H1 (cell line): ENCODE results near the gene PRDX2. TPM values are rescaled to one million over a fixed set of nuclear protein-coding genes. Genes with fewer than 3 reads are reported as not detected.

Source experiments
- CTCF ChIA-PET: fragments of 300-600 bp; sonication (Branson Sonifier 250); formaldehyde crosslinking; loops from one replicate; lab custom pipeline; 2021; ENCODE audit not compliant: partially characterized antibody; lab: Charles Lee
- POLR2A ChIA-PET: fragments of 300-600 bp; sonication (Branson Sonifier 250); formaldehyde crosslinking; loops from one replicate; lab custom pipeline; 2021; ENCODE audit warnings: inconsistent platforms; ENCODE audit not compliant: partially characterized antibody; lab: Charles Lee
- DNase-seq, 2 experiments: peaks; one replicate each; pipeline versions ENCODE4 v3.0.0 to v3.0.0-alpha.2; 2010 to 2022; ENCODE audit warnings: low spot score in 2 of 2, low read depth in 1 of 2, mixed read lengths in 1 of 2
- FAIRE-seq: peaks from 2 replicates; lab custom pipeline; 2011; peaks lifted over from hg19 to GRCh38; lab: Jason Lieb, UNC
- H2AFZ ChIP-seq: 2 replicates; pipeline ENCODE4 v1.8.1; 2012; ENCODE audit warnings: low read length, inconsistent platforms
- H2AK5ac ChIP-seq: 2 replicates; pipeline ENCODE4 v1.6.1; 2013; ENCODE audit warnings: low read depth, low read length
- H2BK120ac ChIP-seq: replicated peaks from 2 replicates; pipeline ENCODE3; 2013; ENCODE audit warnings: low read depth, low read length, inconsistent platforms
- H2BK12ac ChIP-seq: 2 replicates; pipeline ENCODE4 v1.6.1; 2013; ENCODE audit warnings: low read depth, low read length
- H2BK15ac ChIP-seq: 2 replicates; pipeline ENCODE4 v1.6.1; 2013; ENCODE audit warnings: low read length
- H2BK20ac ChIP-seq: 2 replicates; pipeline ENCODE4 v1.6.1; 2013; ENCODE audit warnings: low read length
- H2BK5ac ChIP-seq: 2 replicates; pipeline ENCODE4 v1.6.1; 2013; ENCODE audit warnings: low read depth, low read length
- H3K14ac ChIP-seq: 2 replicates; pipeline ENCODE4 v1.6.1; 2013; ENCODE audit warnings: inconsistent platforms; ENCODE audit not compliant: insufficient read length
- H3K18ac ChIP-seq: 2 replicates; pipeline ENCODE4 v1.6.1; 2013; ENCODE audit warnings: low read length; ENCODE audit errors: extremely low read depth
- H3K23ac ChIP-seq: 2 replicates; pipeline ENCODE4 v1.6.1; 2013; ENCODE audit warnings: inconsistent platforms; ENCODE audit not compliant: insufficient read length
- H3K23me2 ChIP-seq: 2 replicates; pipeline ENCODE4 v1.6.1; 2013; ENCODE audit warnings: low read depth, low read length
- H3K27ac ChIP-seq: 2 replicates; pipeline ENCODE4 v1.6.1; 2011; ENCODE audit warnings: low read depth, low read length, inconsistent platforms
- H3K27me3 ChIP-seq, 4 experiments: replicated peaks in 1 of 4; 1 replicate in 1 of 4; 2 replicates in 3 of 4; pipeline versions ENCODE4 v1.6.1 to v1.8.1; 2011 to 2013; ENCODE audit warnings: low read length in 3 of 4, mild to moderate bottlenecking in 3 of 4, inconsistent platforms in 2 of 4, mixed read lengths in 2 of 4, moderate library complexity in 1 of 4; ENCODE audit not compliant: control insufficient read depth in 3 of 4, insufficient read depth in 3 of 4; ENCODE audit errors: extremely low read depth in 1 of 4
- H3K36me3 ChIP-seq, 4 experiments: 2 replicates each; pipeline versions ENCODE4 v1.6.1 to v1.8.1; 2011 to 2013; ENCODE audit warnings: mild to moderate bottlenecking in 4 of 4, low read length in 3 of 4, moderate library complexity in 2 of 4, control low read depth in 1 of 4, inconsistent platforms in 1 of 4; ENCODE audit not compliant: insufficient read depth in 4 of 4, control insufficient read depth in 2 of 4
- H3K4ac ChIP-seq: replicated peaks from 2 replicates; pipeline ENCODE3; 2013; ENCODE audit warnings: low read length, low read depth, mixed read lengths, inconsistent platforms; ENCODE audit not compliant: insufficient read length
- H3K4me1 ChIP-seq, 4 experiments: replicated peaks in 1 of 4; 1 replicate in 1 of 4; 2 replicates in 3 of 4; pipeline versions ENCODE4 v1.6.1 to v1.8.1; 2011 to 2013; ENCODE audit warnings: low read length in 3 of 4, inconsistent platforms in 2 of 4, mixed read lengths in 1 of 4; ENCODE audit not compliant: insufficient read depth in 4 of 4, control insufficient read depth in 3 of 4
- H3K4me2 ChIP-seq, 2 experiments: 2 replicates each; pipeline versions ENCODE4 v1.6.1 to v1.8.1; 2011 to 2013; ENCODE audit warnings: low read depth in 2 of 2, low read length in 2 of 2, control low read depth in 1 of 2, inconsistent platforms in 1 of 2, mild to moderate bottlenecking in 1 of 2; ENCODE audit not compliant: insufficient read depth in 1 of 2
- H3K4me3 ChIP-seq, 4 experiments: fragments of 200-600, 300-600 bp in 1 of 4; sonication (generic), shearing (Covaris generic), sonication (Bioruptor Twin) in 1 of 4; 2 replicates each; pipeline versions ENCODE4 v1.5.1 to v1.8.1; 2011 to 2016; ENCODE audit warnings: low read length in 4 of 4, low read depth in 3 of 4, control low read depth in 2 of 4, inconsistent platforms in 2 of 4, mild to moderate bottlenecking in 2 of 4, mixed read lengths in 1 of 4, moderate library complexity in 1 of 4; ENCODE audit not compliant: insufficient read depth in 2 of 4; ENCODE audit errors: extremely low read depth in 1 of 4
- H3K56ac ChIP-seq: replicated peaks from 2 replicates; pipeline ENCODE3; 2013; ENCODE audit warnings: low read depth, mild to moderate bottlenecking, mixed read lengths, low read length, inconsistent platforms; ENCODE audit not compliant: insufficient read length
- H3K79me1 ChIP-seq: 2 replicates; pipeline ENCODE4 v1.6.1; 2013; ENCODE audit warnings: low read depth, low read length, control low read depth
- H3K79me2 ChIP-seq, 2 experiments: 2 replicates each; pipeline versions ENCODE4 v1.6.1 to v1.8.1; 2012 to 2013; ENCODE audit warnings: low read length in 2 of 2, mild to moderate bottlenecking in 2 of 2, inconsistent platforms in 1 of 2; ENCODE audit not compliant: insufficient read depth in 2 of 2, control insufficient read depth in 1 of 2
- H3K9ac ChIP-seq, 4 experiments: replicated peaks in 1 of 4; 1 replicate in 1 of 4; 2 replicates in 3 of 4; pipeline versions ENCODE4 v1.6.1 to v1.8.1; 2011 to 2013; ENCODE audit warnings: low read depth in 3 of 4, low read length in 3 of 4, control low read depth in 2 of 4, mild to moderate bottlenecking in 2 of 4, moderate library complexity in 2 of 4, inconsistent platforms in 1 of 4; ENCODE audit errors: extremely low read depth in 1 of 4
- H3K9me3 ChIP-seq, 2 experiments: 2 replicates each; pipeline versions ENCODE4 v1.6.1 to v1.8.1; 2012 to 2013; ENCODE audit warnings: mild to moderate bottlenecking in 2 of 2, moderate library complexity in 2 of 2, control low read depth in 1 of 2, inconsistent platforms in 1 of 2, low read depth in 1 of 2, low read length in 1 of 2, mixed read lengths in 1 of 2; ENCODE audit not compliant: insufficient read depth in 2 of 2
- H4K20me1 ChIP-seq, 2 experiments: replicated peaks in 1 of 2; 2 replicates each; pipeline versions ENCODE3 to v1.8.1; 2011 to 2013; ENCODE audit warnings: inconsistent platforms in 2 of 2, low read length in 2 of 2, mild to moderate bottlenecking in 1 of 2; ENCODE audit not compliant: insufficient read depth in 2 of 2, control insufficient read depth in 1 of 2
- H4K5ac ChIP-seq: 2 replicates; pipeline ENCODE4 v1.6.1; 2013; ENCODE audit warnings: low read length, low read depth, mixed read lengths, inconsistent platforms; ENCODE audit not compliant: insufficient read length
- H4K8ac ChIP-seq: 2 replicates; pipeline ENCODE4 v1.8.0; 2013; ENCODE audit warnings: mild to moderate bottlenecking, moderate library complexity, low read length, inconsistent platforms; ENCODE audit not compliant: insufficient read depth; ENCODE audit errors: extremely low read depth
- H4K91ac ChIP-seq: replicated peaks from 2 replicates; pipeline ENCODE3; 2013; ENCODE audit warnings: low read length, mixed read lengths, inconsistent platforms; ENCODE audit not compliant: insufficient read length
- ATF3 ChIP-seq: IDR thresholded peaks from 2 replicates; pipeline ENCODE4 v1.6.1; 2011; ENCODE audit warnings: low read depth, mild to moderate bottlenecking, low read length; ENCODE audit not compliant: insufficient read depth
- CBX8 ChIP-seq: fragments of 300-800, 300-1000 bp; sonication (generic); IDR thresholded peaks from 2 replicates; pipeline ENCODE4 v1.7.1; 2016; ENCODE audit warnings: low read depth, low read length, borderline replicate concordance
- E2F6 ChIP-seq: IDR thresholded peaks from 2 replicates; pipeline ENCODE4 v1.6.1; 2012; ENCODE audit warnings: inconsistent platforms
- SP4 ChIP-seq: IDR thresholded peaks from 2 replicates; pipeline ENCODE4 v1.6.1; 2012; ENCODE audit warnings: low read length, inconsistent platforms
- YY1 ChIP-seq: IDR thresholded peaks from 2 replicates; pipeline ENCODE4 v1.6.1; 2011; ENCODE audit warnings: low read depth, mild to moderate bottlenecking, low read length
- ZNF274 ChIP-seq: IDR thresholded peaks from 2 replicates; pipeline ENCODE4 v1.7.0; 2012; ENCODE audit warnings: low read length, borderline replicate concordance; ENCODE audit errors: extremely low read depth
- WGBS, 2 experiments: shearing (Covaris generic) in 1 of 2; methylation state at CpG; one replicate each; pipeline versions ENCODE4 v1.1.6 to v1.1.7; 2013 to 2015; ENCODE audit warnings: low lambda C conversion rate in 2 of 2, mixed read lengths in 2 of 2, inconsistent platforms in 1 of 2, low coverage in 1 of 2, missing lambda C conversion rate in 1 of 2; ENCODE audit not compliant: insufficient replicate concordance in 2 of 2, insufficient coverage in 1 of 2, insufficient read length in 1 of 2; ENCODE audit errors: extremely low coverage in 1 of 2, missing lambda C conversion rate in 1 of 2; 5-methylcytosine and 5-hydroxymethylcytosine counted together
- polyA plus RNA-seq, 7 experiments: library from polyadenylated mRNA; depleted of rRNA in 3 of 7; stranded (reverse) in 5 of 7; unstranded in 2 of 7; fragments of >200 nt in 5 of 7; fragments of 200-250 nt in 2 of 7; gene quantifications; 1 replicate in 5 of 7; 2 replicates in 1 of 7; 4 replicates in 1 of 7; pipeline versions ENCODE4 v1.2.1 to v1.2.3, GENCODE V29; 2011 to 2013; ENCODE audit warnings: missing spikeins in 2 of 7, mixed read lengths in 2 of 7
- total RNA-seq: library from RNA; stranded (reverse); fragmentation: NEBNext Ultra II Directional; extraction: Animal tissue kit (Norgen Biotek cat#: 25700); gene quantifications from 2 replicates; pipeline ENCODE4 v1.2.1, GENCODE V29; 2021

Gene PRDX2
- total and polyA plus RNA-seq, 2 of the 8 experiments (the other 6 are each of a cell fraction or from before 2014, with no cell fraction given) = 380 to 748 TPM

GRCh38 chr19:12748489-12748888 lies 53.1 kb downstream of the PRDX2 start:
- H3K14ac ChIP-seq = no peak overlapping the region
- 0 out of 2 replicates have a peak overlapping the region, but pooled peaks have one; percentile 20 for H4K8ac ChIP-seq
- H3K18ac ChIP-seq = no peak overlapping the region
- peaks cover 2 to 16% (median 12%) of the 10 kb centered on the region in 4 experiments; a peak in 6 of 8 replicates for H3K36me3 ChIP-seq
- H3K4ac ChIP-seq = no peak overlapping the region
- no peak overlapping the region for H4K91ac ChIP-seq
- FAIRE-seq = no peak
- TF ChIP-seq ZNF274 = no peak
- no peak for TF ChIP-seq CBX8
- TF ChIP-seq E2F6 = no peak
- no peak for TF ChIP-seq ATF3
- no peak for TF ChIP-seq SP4
- no peak for TF ChIP-seq YY1
- H2BK12ac ChIP-seq = no peak overlapping the region
- H3K27me3 ChIP-seq = no peaks in the 10 kb centered on the region; a peak in 3 of 7 replicates
- no peak overlapping the region for H3K56ac ChIP-seq
- ChIA-PET POLR2A (interaction anchor here (1.4 to 10.3 kb wide), 6 partner anchors 10 to 45 kb away, joined by 3 to 104 read pairs (median 22); partner anchors contain the start of genes GET3, TNPO2 and TRIR), CTCF (interaction anchor here (0.8 to 7.3 kb wide), 4 partner anchors 9 to 28 kb away, joined by 3 to 85 read pairs (median 4); partner anchors contain the start of gene HOOK2)
- no peak overlapping the region for H2BK15ac ChIP-seq
- H3K23me2 ChIP-seq = peaks cover 8% of the 10 kb centered on the region
- no peak overlapping the region for H3K23ac ChIP-seq
- 83% methylated on average over 5 of the region's 6 CpGs; no CpG with 5 or more reads in 1 of the 2 experiments for WGBS, 2 experiments
- H2BK5ac ChIP-seq = no peak overlapping the region
- no peak overlapping the region for H2BK20ac ChIP-seq
- no peaks in the 10 kb centered on the region for H3K79me2 ChIP-seq
- H4K5ac ChIP-seq = no peak overlapping the region
- H3K9me3 ChIP-seq = no peaks in the 10 kb centered on the region
- no peak overlapping the region for H2AK5ac ChIP-seq
- H3K27ac ChIP-seq = no peak overlapping the region
- no peak for DNase-seq
- H4K20me1 ChIP-seq = peaks cover 0 to 4% of the 10 kb centered on the region in 2 experiments
- no peak overlapping the region for H3K4me3 ChIP-seq
- no peaks in the 10 kb centered on the region for H3K79me1 ChIP-seq
- H3K4me2 ChIP-seq = no peak overlapping the region
- no peak overlapping the region for H3K9ac ChIP-seq
- no peak overlapping the region for H2AFZ ChIP-seq
- no peak overlapping the region for H2BK120ac ChIP-seq
- peaks cover 0 to 10% (median 4%) of the 10 kb centered on the region in 4 experiments; a peak in 4 of 7 replicates for H3K4me1 ChIP-seq
